Measurements from ENCODE around the gene NR0B2. TPM values are rescaled to one million over a fixed set of nuclear protein-coding genes. Genes with fewer than 3 reads are reported as not detected.
A peak's percentile ranks its signal among the peaks of the same experiment; 100 is the strongest.

Gene NR0B2
- total and polyA plus RNA-seq, 8 donors: 1.2 to 7.8 (median 3.8) TPM

DNA sequence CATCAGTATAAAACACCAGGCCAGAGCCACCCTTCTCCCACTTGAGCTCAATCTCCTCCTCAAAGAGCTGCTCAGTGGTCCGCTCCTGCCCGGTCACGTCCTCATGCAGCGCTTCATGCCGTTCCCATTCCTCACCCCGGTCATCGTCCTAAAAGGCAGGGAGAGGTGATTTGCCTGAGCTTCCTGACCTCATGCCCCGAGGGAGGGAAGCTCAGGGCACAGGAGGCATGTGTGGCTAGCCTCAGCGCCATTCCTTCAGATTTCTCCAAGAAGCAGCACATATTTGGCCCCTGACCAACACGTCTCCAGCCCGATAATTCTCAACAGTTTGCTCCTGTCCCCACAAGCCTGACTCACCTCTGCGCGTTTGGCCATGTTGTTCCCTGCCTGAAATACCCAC, 19.5 kb downstream of the NR0B2 start:
- Histone ChIP-seq H3K27ac (no peak overlapping the region), H3K9me3 (no peaks in the 10 kb centered on the region), H3K36me3 (peaks cover 4 to 68% of the 10 kb centered on the region in 2 donors), H3K27me3 (no peaks in the 10 kb centered on the region), H3K4me1 (peaks cover 8 to 27% of the 10 kb centered on the region in 2 donors), H3K4me3 (no peak overlapping the region)
- TF ChIP-seq, protein P1, sequence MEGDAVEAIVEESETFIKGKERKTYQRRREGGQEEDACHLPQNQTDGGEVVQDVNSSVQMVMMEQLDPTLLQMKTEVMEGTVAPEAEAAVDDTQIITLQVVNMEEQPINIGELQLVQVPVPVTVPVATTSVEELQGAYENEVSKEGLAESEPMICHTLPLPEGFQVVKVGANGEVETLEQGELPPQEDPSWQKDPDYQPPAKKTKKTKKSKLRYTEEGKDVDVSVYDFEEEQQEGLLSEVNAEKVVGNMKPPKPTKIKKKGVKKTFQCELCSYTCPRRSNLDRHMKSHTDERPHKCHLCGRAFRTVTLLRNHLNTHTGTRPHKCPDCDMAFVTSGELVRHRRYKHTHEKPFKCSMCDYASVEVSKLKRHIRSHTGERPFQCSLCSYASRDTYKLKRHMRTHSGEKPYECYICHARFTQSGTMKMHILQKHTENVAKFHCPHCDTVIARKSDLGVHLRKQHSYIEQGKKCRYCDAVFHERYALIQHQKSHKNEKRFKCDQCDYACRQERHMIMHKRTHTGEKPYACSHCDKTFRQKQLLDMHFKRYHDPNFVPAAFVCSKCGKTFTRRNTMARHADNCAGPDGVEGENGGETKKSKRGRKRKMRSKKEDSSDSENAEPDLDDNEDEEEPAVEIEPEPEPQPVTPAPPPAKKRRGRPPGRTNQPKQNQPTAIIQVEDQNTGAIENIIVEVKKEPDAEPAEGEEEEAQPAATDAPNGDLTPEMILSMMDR (IDR thresholded peaks at IDR 0.05): no peak
- DNase-seq: no peak
- no peak for ATAC-seq
- intact Hi-C loops (cut with DNase I): no loop called here

DNA sequence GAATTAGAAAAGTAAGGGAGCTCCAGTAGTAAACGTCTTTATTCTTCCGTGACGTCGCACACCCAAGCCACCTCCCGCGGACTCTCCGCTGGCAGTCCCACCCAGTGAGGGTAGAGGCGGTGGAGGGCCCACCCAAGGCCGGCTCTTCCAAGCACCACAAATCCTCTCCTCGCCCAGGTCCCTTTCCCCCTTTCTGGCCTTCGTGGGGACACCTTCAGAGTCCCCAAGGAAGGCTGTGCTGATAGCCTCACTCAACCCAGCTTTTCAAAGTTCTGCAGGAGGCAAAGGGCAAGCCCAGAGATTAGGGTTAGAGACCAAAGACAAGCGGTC, 23.3 kb downstream of the NR0B2 start:
- Histone ChIP-seq H3K36me3 (peaks cover 0 to 74% of the 10 kb centered on the region in 2 donors), H3K27me3 (no peaks in the 10 kb centered on the region), H3K27ac (peak overlapping the region; percentile 77 to 95), H3K4me3 (peak overlapping the region; percentile 75 to 91), H3K9me3 (no peaks in the 10 kb centered on the region), H3K4me1 (peaks cover 9 to 21% of the 10 kb centered on the region in 2 donors)
- peak; percentile 38 for ATAC-seq
- DNase-seq: no peak
- intact Hi-C loops (cut with DNase I): no loop called here
- TF ChIP-seq, protein P1 (IDR thresholded peaks at IDR 0.05): no peak

DNA sequence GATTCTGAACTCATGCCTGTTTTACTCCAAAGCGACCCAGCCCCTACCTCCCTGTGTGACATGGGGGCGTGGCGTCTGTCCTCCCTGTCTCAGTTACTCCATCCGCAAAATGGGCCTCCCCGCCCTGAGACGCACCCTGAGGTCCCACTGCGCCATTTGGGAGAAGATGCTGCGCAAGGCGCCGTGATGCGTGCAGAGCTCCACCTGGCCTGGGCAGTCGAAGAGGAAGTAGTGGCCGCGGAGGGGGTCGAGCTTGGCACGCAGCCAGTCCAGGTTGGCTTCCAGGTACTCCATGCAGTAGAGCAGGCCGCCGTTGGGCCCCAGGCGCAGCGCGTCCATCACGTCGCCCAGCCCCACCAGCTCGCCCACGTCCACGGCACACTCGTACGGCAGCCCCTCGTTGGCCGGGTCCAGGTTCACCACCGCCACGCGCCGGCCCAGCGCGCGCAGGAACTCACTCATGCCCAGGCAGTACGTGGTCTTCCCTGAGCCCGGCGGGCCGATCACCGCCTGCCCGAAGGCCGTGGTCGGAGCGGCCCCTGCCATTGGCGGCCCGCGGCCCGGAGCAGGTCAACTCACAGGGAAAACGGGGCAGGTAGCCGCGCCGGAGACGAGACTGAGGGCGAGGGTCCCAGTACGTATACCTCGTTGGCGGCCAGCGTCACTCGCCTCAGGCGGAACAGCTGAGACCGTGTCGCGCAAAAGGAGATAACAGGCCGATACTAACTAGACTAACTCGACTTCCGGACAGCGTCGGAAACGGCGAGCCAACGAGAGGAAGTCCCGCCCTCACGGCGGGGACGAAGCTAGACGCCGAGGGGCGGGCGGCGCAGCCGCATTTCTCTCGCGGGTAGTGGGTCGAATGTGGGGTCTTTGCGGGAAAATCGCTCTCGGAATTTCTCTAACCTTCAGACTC, 24.0 kb downstream of the NR0B2 start, which contains the start of gene GPN2:
Gene GPN2 (minus strand): TSS at position 733 of the 916 bp plus-strand sequence. CDS start 187 bp downstream, at position 546.
- Histone ChIP-seq H3K27ac (peak within 1 kb of the TSS; percentile 77 to 95), H3K4me1 (peaks cover 9 to 21% of the 10 kb centered on the region in 2 donors), H3K36me3 (peaks cover 0 to 74% of the 10 kb centered on the region in 2 donors), H3K27me3 (no peaks in the 10 kb centered on the region), H3K4me3 (peak within 1 kb of the TSS; percentile 75 to 91), H3K9me3 (no peaks in the 10 kb centered on the region)
- peak; percentile 97 for ATAC-seq
- intact Hi-C loops (cut with DNase I): loop anchor here in 1 of 2 donors (10.0 kb wide), 1 partner anchor 285 kb away; no protein-coding TSS in a partner anchor
- DNase-seq: peak; percentile 83 to 94 (median 88)
- TF ChIP-seq, protein P1 (IDR thresholded peaks at IDR 0.05): no peak

DNA sequence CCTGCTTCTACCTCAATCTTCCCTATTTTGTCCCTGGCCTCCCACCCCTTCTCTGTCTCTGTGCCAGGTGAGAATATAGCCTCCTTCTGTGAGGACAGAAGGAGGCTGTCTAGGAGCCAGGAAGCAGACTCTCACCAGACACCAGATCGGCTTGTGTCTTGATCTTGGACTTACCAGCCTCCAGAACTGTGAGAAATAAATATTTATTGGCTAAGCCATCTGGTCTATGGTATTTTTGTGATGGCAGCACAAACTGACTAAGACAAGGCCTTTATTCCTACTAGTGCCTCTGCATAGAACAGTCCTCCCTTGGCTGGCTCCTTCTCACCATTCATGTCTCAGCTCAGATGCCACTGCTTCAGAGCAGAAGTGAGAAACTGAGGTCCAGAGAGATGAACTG, 25.5 kb downstream of the NR0B2 start:
- TF ChIP-seq, protein P1 (IDR thresholded peaks at IDR 0.05): no peak
- Histone ChIP-seq H3K27me3 (no peaks in the 10 kb centered on the region), H3K4me3 (no peak overlapping the region), H3K9me3 (no peaks in the 10 kb centered on the region), H3K27ac (no peak overlapping the region), H3K36me3 (peaks cover 0 to 74% of the 10 kb centered on the region in 2 donors), H3K4me1 (peaks cover 9 to 21% of the 10 kb centered on the region in 2 donors)
- intact Hi-C loops (cut with DNase I): loop anchor here in 1 of 2 donors (10.0 kb wide), 1 partner anchor 283 kb away; no protein-coding TSS in a partner anchor
- DNase-seq: no peak
- no peak for ATAC-seq

DNA sequence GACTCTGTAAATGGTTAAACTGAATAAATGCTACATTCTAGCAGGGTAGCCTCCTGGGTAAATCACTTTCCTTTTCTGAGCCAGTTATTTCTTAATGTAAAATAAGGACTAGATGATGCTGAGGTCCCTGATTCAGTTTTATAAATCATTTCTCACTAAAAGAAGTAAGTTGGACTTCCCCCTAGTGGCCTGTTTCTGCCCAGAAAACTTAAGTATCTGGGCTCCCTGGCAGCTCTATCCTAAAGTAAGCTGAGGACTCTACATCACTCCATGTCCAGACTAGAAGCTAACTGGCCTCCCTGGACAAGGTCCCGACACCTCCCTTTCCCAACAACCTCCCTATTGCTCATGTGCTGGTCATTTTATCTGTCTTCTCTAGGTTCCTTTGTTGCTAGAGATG, 26.6 kb downstream of the NR0B2 start:
- peak in 1 of 4 donors; percentile 19 for DNase-seq
- TF ChIP-seq, protein P1 (IDR thresholded peaks at IDR 0.05): peak; percentile 28 to 37
- Histone ChIP-seq H3K4me3 (no peak overlapping the region), H3K9me3 (no peaks in the 10 kb centered on the region), H3K27ac (no peak overlapping the region), H3K36me3 (peaks cover 0 to 74% of the 10 kb centered on the region in 2 donors), H3K4me1 (peaks cover 9 to 21% of the 10 kb centered on the region in 2 donors), H3K27me3 (no peaks in the 10 kb centered on the region)
- no peak for ATAC-seq
- intact Hi-C loops (cut with DNase I): loop anchor here in 1 of 2 donors (10.0 kb wide), 1 partner anchor 282 kb away; no protein-coding TSS in a partner anchor

All from left lung (tissue), 10 donors.